ENCODE results near the gene LARGE1. TPM values are rescaled to one million over a fixed set of nuclear protein-coding genes. Genes with fewer than 3 reads are reported as not detected.

The LARGE1 gene
- total and polyA plus RNA-seq, 2 of the 8 experiments (the other 6 are each of a cell fraction or from before 2014, with no cell fraction given): 43.7 to 83.0 TPM

DNA sequence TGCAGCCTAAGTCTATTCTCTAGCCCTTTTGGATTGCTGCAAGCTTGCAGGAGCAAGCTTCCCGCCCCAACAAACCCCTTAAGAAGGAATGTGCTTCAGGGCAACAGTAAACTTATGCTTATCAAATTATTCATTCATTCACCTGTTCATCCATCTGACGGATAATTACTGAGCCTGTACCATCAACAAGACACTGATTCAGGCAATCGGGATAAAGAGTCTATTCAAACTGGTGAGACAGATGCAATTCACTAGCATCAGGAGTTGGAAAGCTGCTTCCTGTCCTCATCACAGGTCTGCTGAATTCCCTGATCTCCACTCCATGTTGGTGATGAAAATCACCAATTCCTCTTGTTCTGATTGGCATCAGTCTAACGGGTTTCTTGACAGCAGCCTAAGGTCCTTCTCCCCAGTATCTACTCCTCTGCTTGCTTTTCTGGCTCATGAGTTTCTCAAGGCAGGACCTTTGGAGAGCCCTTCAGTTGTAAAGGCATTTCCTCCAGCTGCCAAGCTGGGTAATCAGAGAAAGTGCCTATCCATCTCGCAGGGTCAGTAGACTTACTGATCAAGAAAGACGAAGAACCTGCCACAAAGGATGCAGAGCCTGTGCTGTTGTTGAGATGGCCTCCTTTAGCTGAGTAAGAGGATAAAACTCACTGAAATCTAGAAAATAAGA, 433.1 kb downstream of the LARGE1 start:
- Histone ChIP-seq H3K18ac (ENCODE audit: extremely low read depth, low read length) (no peak overlapping the region), H2BK12ac (ENCODE audit: low read depth, low read length) (no peak overlapping the region), H3K36me3 (ENCODE audit: control insufficient read depth in 2 of 4, insufficient read depth in 4 of 4, low read length in 3 of 4) (no peaks in the 10 kb centered on the region), H2AFZ (ENCODE audit: low read length) (no peak overlapping the region), H3K56ac (replicated peaks; ENCODE audit: insufficient read length, low read depth, low read length) (no peak overlapping the region), H3K79me1 (ENCODE audit: low read depth, low read length) (peaks cover 2% of the 10 kb centered on the region; the same call in 1 of the 2 replicates), H2BK20ac (ENCODE audit: low read length) (no peak overlapping the region), H3K4me3 (ENCODE audit: extremely low read depth in 1 of 4, insufficient read depth in 2 of 4, low read depth in 3 of 4, low read length in 4 of 4) (no peak overlapping the region), H4K5ac (ENCODE audit: insufficient read length, low read depth, low read length) (no peak overlapping the region), H2BK120ac (replicated peaks; ENCODE audit: low read depth, low read length) (no peak overlapping the region), H3K9me3 (ENCODE audit: insufficient read depth in 2 of 2, low read depth in 1 of 2, low read length in 1 of 2) (no peaks in the 10 kb centered on the region), H2BK15ac (ENCODE audit: low read length) (no peak overlapping the region), H3K23ac (ENCODE audit: insufficient read length) (no peak overlapping the region), H3K4me2 (ENCODE audit: insufficient read depth in 1 of 2, low read depth in 2 of 2, low read length in 2 of 2) (no peak overlapping the region), H4K20me1 (replicated peaks in 1 of 2; ENCODE audit: control insufficient read depth in 1 of 2, insufficient read depth in 2 of 2, low read length in 2 of 2) (peaks cover 2 to 3% of the 10 kb centered on the region in 2 experiments), H3K9ac (replicated peaks in 1 of 4; ENCODE audit: extremely low read depth in 1 of 4, low read depth in 3 of 4, low read length in 3 of 4) (no peak overlapping the region), H4K8ac (ENCODE audit: extremely low read depth, insufficient read depth, low read length) (no peak overlapping the region), H2BK5ac (ENCODE audit: low read depth, low read length) (no peak overlapping the region), H3K14ac (ENCODE audit: insufficient read length) (no peak overlapping the region), H3K27ac (ENCODE audit: low read depth, low read length) (no peak overlapping the region), H2AK5ac (ENCODE audit: low read depth, low read length) (no peak overlapping the region), H3K23me2 (ENCODE audit: low read depth, low read length) (no peaks in the 10 kb centered on the region), H3K27me3 (replicated peaks in 1 of 4; ENCODE audit: control insufficient read depth in 3 of 4, extremely low read depth in 1 of 4, insufficient read depth in 3 of 4, low read length in 3 of 4) (no peaks in the 10 kb centered on the region), H3K4me1 (replicated peaks in 1 of 4; ENCODE audit: control insufficient read depth in 3 of 4, insufficient read depth in 4 of 4, low read length in 3 of 4) (peaks cover 3 to 7% (median 5%) of the 10 kb centered on the region in 4 experiments), H4K91ac (replicated peaks; ENCODE audit: insufficient read length, low read length) (no peak overlapping the region), H3K79me2 (ENCODE audit: control insufficient read depth in 1 of 2, insufficient read depth in 2 of 2, low read length in 2 of 2) (peaks cover 0 to 6% of the 10 kb centered on the region in 2 experiments; a peak in 1 of 4 replicates), H3K4ac (replicated peaks; ENCODE audit: insufficient read length, low read depth, low read length) (no peak overlapping the region)
- POLR2A ChIA-PET (ENCODE audit: partially characterized antibody): interaction anchor here (1.1 kb wide), 1 partner anchor 74 kb away, joined by 3 read pairs; no protein-coding TSS in a partner anchor
- TF ChIP-seq, protein P1, sequence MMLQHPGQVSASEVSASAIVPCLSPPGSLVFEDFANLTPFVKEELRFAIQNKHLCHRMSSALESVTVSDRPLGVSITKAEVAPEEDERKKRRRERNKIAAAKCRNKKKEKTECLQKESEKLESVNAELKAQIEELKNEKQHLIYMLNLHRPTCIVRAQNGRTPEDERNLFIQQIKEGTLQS (IDR thresholded peaks at IDR 0.05; ENCODE audit: insufficient read depth, low read depth, low read length): no peak
- TF ChIP-seq RBBP5 (IDR thresholded peaks at IDR 0.05; ENCODE audit: borderline replicate concordance, low read depth, low read length) (no peak), SIN3A (conservative IDR thresholded peaks at IDR 0.05 in 1 of 2, IDR thresholded peaks at IDR 0.05 in 1 of 2; ENCODE audit: low read depth in 1 of 2, low read length in 2 of 2) (no peak), EP300 (IDR thresholded peaks at IDR 0.05; ENCODE audit: borderline replicate concordance in 1 of 2, low read depth in 2 of 2, low read length in 2 of 2) (no peak), TAF1 (IDR thresholded peaks at IDR 0.05; ENCODE audit: low read depth, low read length) (no peak), SP4 (IDR thresholded peaks at IDR 0.05; ENCODE audit: low read length) (no peak), EZH2 (IDR thresholded peaks at IDR 0.05; ENCODE audit: low read depth, low read length, severe bottlenecking) (no peak)
- DNase-seq (ENCODE audit: low read depth in 1 of 2, low spot score in 2 of 2): no peak
- FAIRE-seq: no peak
- CTCF ChIA-PET (ENCODE audit: partially characterized antibody): interaction anchor here (1.0 to 1.3 kb wide), 3 partner anchors 20 to 213 kb away, joined by 3 to 5 read pairs (median 4); no protein-coding TSS in a partner anchor
- 91% methylated on average over 6 of the region's 6 CpGs; no CpG with 5 or more reads in 1 of the 2 experiments for WGBS, 2 experiments (ENCODE audit: extremely low coverage in 1 of 2, insufficient coverage in 1 of 2, insufficient read length in 1 of 2, insufficient replicate concordance in 2 of 2, low coverage in 1 of 2, low lambda C conversion rate in 2 of 2, missing lambda C conversion rate in 1 of 2)
